HepG2 (cell line): Measurements from ENCODE around the gene NLRP6. TPM values are rescaled to one million over a fixed set of nuclear protein-coding genes. Genes with fewer than 3 reads are reported as not detected.

Experiments
- ATAC-seq: fragments of 200-7000 bp; cut with Tn5 transposase; 3 replicates; pipeline ENCODE4 v1.9.1; 2020; ENCODE audit warnings: mild to moderate bottlenecking, moderate library complexity
- BruUV-seq: library from RNA; stranded (reverse); fragments of 400-500 nt; replicated peaks from 2 replicates; lab custom pipeline; 2021; lab: Mats Ljungman, UMichigan
- CTCF ChIA-PET: fragments of 300-600 bp; formaldehyde crosslinking; extraction: SDS; loops from one replicate; lab custom pipeline; 2021; ENCODE audit warnings: low total read pairs, inconsistent platforms, low intra/inter-chr PET ratio; lab: Yijun Ruan, JAX
- POLR2A ChIA-PET: fragments of 350-600 bp; sonication (Branson Sonifier 250); formaldehyde crosslinking; loops from one replicate; lab custom pipeline; 2020; ENCODE audit warnings: antibody characterized with exemption, inconsistent platforms; lab: Yijun Ruan, JAX
- DNase-seq: peaks from one replicate; pipeline ENCODE4 v3.0.0-alpha.2; 2015; ENCODE audit warnings: low spot score
- FAIRE-seq: peaks from 3 replicates; lab custom pipeline; 2011; peaks lifted over from hg19 to GRCh38; lab: Jason Lieb, UNC
- H2AFZ ChIP-seq: one replicate; pipeline ENCODE4 v1.6.1; 2011; ENCODE audit warnings: low read length, inconsistent platforms
- H3K27ac ChIP-seq: fragments of 300-600 bp; 3 replicates; pipeline ENCODE4 v1.8.0; 2011; ENCODE audit warnings: mixed run types, mild to moderate bottlenecking, mixed read lengths, low read length, inconsistent platforms; ENCODE audit not compliant: insufficient read depth; ENCODE audit errors: extremely low read length
- H3K27me3 ChIP-seq, 2 experiments: fragments of 200-600 bp in 1 of 2; 2 replicates in 1 of 2; 3 replicates in 1 of 2; pipeline versions ENCODE4 v1.6.0 to v1.8.0; 2011; ENCODE audit warnings: low read length in 2 of 2, mild to moderate bottlenecking in 2 of 2, moderate library complexity in 2 of 2, inconsistent platforms in 1 of 2; ENCODE audit not compliant: insufficient read depth in 2 of 2, control insufficient read depth in 1 of 2
- H3K36me3 ChIP-seq, 2 experiments: fragments of 200-600 bp in 1 of 2; replicated peaks in 1 of 2; 2 replicates in 1 of 2; 3 replicates in 1 of 2; pipeline versions ENCODE4 v1.5.1 to v1.8.0; 2011; ENCODE audit warnings: low read length in 2 of 2, inconsistent platforms in 1 of 2; ENCODE audit not compliant: insufficient read depth in 2 of 2, control insufficient read depth in 1 of 2
- H3K4me1 ChIP-seq: 2 replicates; pipeline ENCODE4 v1.5.1; 2012; ENCODE audit warnings: low read length, inconsistent platforms; ENCODE audit not compliant: insufficient read depth
- H3K4me2 ChIP-seq: 2 replicates; pipeline ENCODE4 v1.6.0; 2011; ENCODE audit warnings: low read depth, low read length, inconsistent platforms
- H3K4me3 ChIP-seq, 3 experiments: fragments of 200-600 bp in 1 of 3; sonication (generic), shearing (Covaris generic) in 1 of 3; replicated peaks in 1 of 3; 2 replicates each; pipeline ENCODE4 v1.5.1; 2011 to 2016; ENCODE audit warnings: low read length in 3 of 3, inconsistent platforms in 2 of 3, low read depth in 2 of 3, mild to moderate bottlenecking in 2 of 3, control low read depth in 1 of 3, mixed read lengths in 1 of 3; ENCODE audit not compliant: insufficient read depth in 1 of 3
- H3K79me2 ChIP-seq: one replicate; pipeline ENCODE4 v1.6.1; 2011; ENCODE audit warnings: low read length, inconsistent platforms; ENCODE audit not compliant: insufficient read depth
- H3K9ac ChIP-seq: 2 replicates; pipeline ENCODE4 v1.6.0; 2011; ENCODE audit warnings: mild to moderate bottlenecking, low read depth, low read length, inconsistent platforms; ENCODE audit not compliant: insufficient read depth
- H3K9me3 ChIP-seq: 2 replicates; pipeline ENCODE4 v1.5.1; 2012; ENCODE audit warnings: mild to moderate bottlenecking, low read length
- H4K20me1 ChIP-seq: 2 replicates; pipeline ENCODE4 v1.6.0; 2011; ENCODE audit warnings: inconsistent platforms, mild to moderate bottlenecking, low read length, moderate library complexity; ENCODE audit not compliant: insufficient read depth
- IKZF5 ChIP-seq: IDR thresholded peaks from 2 replicates; pipeline ENCODE4 v1.6.1; 2018; ENCODE audit warnings: missing genetic modification reagents, mild to moderate bottlenecking, missing compliant biosample characterization
- SRSF1 ChIP-seq: fragments of 200-400 bp; formaldehyde crosslinking; optimal IDR thresholded peaks from 2 replicates; pipeline ENCODE3; 2017; ENCODE audit warnings: mild to moderate bottlenecking, low read depth, low read length, moderate library complexity
- THAP11 ChIP-seq: IDR thresholded peaks from 2 replicates; pipeline ENCODE4 v1.6.1; 2016; ENCODE audit warnings: missing biosample characterization, missing genetic modification reagents
- ZBTB44 ChIP-seq: sonication (generic); formaldehyde crosslinking; IDR thresholded peaks from 2 replicates; pipeline ENCODE4 v1.4.0; 2020; ENCODE audit warnings: missing genetic modification reagents
- ZNF770 ChIP-seq: sonication (generic); formaldehyde crosslinking; IDR thresholded peaks from 2 replicates; pipeline ENCODE4 v1.5.0; 2020; ENCODE audit warnings: mild to moderate bottlenecking, missing genetic modification reagents
- WGBS: methylation state at CpG from one replicate; pipeline ENCODE4 v1.1.6; 2017; ENCODE audit warnings: low lambda C conversion rate; 5-methylcytosine and 5-hydroxymethylcytosine counted together
- in situ Hi-C: cut with HindIII; loops from 2 replicates; pipeline ENCODE4 v1.10.0; 2017; ENCODE audit warnings: low pct_unique_long_range_greater_than_20kb; ENCODE audit not compliant: extremely low pct_ligation_motif_present
- intact Hi-C: fragments of 100-400 bp; cut with micrococcal nuclease; formaldehyde crosslinking; loops from one replicate; pipeline ENCODE4 v1.10.0; 2022; ENCODE audit not compliant: unreplicated experiment
- polyA plus RNA-seq, 8 experiments: library from polyadenylated mRNA; depleted of rRNA in 3 of 8; stranded (reverse) in 7 of 8; unstranded in 1 of 8; fragments of >200 nt; fragmentation: Illumina TruSeq in 4 of 8; extraction: Trizol in 4 of 8; gene quantifications; 2 replicates each; pipeline versions ENCODE4 v1.2.1 to v1.2.3, GENCODE V29; 2011 to 2016; ENCODE audit warnings: low read depth in 4 of 8, missing spikeins in 1 of 8, mixed read lengths in 1 of 8; ENCODE audit not compliant: insufficient read depth in 1 of 8
- total RNA-seq, 5 experiments: library from RNA; depleted of rRNA; stranded (reverse); fragments of >200 nt; fragmentation: Illumina TruSeq; extraction: Trizol; gene quantifications; 2 replicates each; pipeline ENCODE4 v1.2.3, GENCODE V29; 2016; ENCODE audit warnings: low read depth in 1 of 5

NLRP6 gene
- total and polyA plus RNA-seq, 2 of the 13 experiments (the other 11 are each of a cell fraction or from before 2014, with no cell fraction given) = not detected

GRCh38 chr11:326842-327580, 48.8 kb downstream of the NLRP6 start (continued):
- TF ChIP-seq ZBTB44 (CRISPR knock-in tag) = no peak

- Histone ChIP-seq H2AFZ (no peak overlapping the region), H3K27ac (peak overlapping the region; percentile 49), H3K9me3 (no peaks in the 10 kb centered on the region), H3K79me2 (no peaks in the 10 kb centered on the region), H3K4me3 (peak overlapping the region in 1 of 3 experiments; percentile 64; a peak in 2 of 6 replicates), H3K36me3 (no peaks in the 10 kb centered on the region), H3K4me2 (peak overlapping the region; percentile 90), H4K20me1 (no peaks in the 10 kb centered on the region), H3K4me1 (peaks cover 64% of the 10 kb centered on the region), H3K27me3 (no peaks in the 10 kb centered on the region), H3K9ac (peak overlapping the region; percentile 69; the same call in 1 of the 2 replicates)
- ChIA-PET CTCF (no interaction called here), POLR2A (interaction anchor here (0.5 to 6.1 kb wide), 5 partner anchors 9 to 27 kb away, joined by 3 to 85 read pairs (median 3); partner anchors contain the start of gene IFITM1)
- intact Hi-C loops = no loop called here
- DNase-seq = no peak
- peak; percentile 41 for TF ChIP-seq SRSF1
- TF ChIP-seq IKZF5 (CRISPR knock-in tag) = 0 out of 2 replicates have a peak, but pooled peaks have one; percentile 5
- TF ChIP-seq ZNF770 (CRISPR knock-in tag) = peak; percentile 91
- no peak for TF ChIP-seq THAP11 (CRISPR knock-in tag)
- BruUV-seq = no TSS peak
- FAIRE-seq = no peak
- WGBS = 87% methylated on average over 3 of the region's 3 CpGs
- ATAC-seq = no peak
- in situ Hi-C loops = no loop called here
These were observed 49.3 kb downstream of the NLRP6 start for GRCh38 chr11:327581-327923.
